HuH-7 (cell line): ENCODE data around the gene POPDC3.
"Not testable (repeated sequence)": the region's sequence is repeated elsewhere in the genome, so short reads cannot be mapped to it uniquely, and the experiment has no call there.

Experiments
- DNase-seq: peaks from one replicate; pipeline ENCODE4 v3.0.0; 2011; ENCODE audit warnings: low spot score

POPDC3 gene, protein sequence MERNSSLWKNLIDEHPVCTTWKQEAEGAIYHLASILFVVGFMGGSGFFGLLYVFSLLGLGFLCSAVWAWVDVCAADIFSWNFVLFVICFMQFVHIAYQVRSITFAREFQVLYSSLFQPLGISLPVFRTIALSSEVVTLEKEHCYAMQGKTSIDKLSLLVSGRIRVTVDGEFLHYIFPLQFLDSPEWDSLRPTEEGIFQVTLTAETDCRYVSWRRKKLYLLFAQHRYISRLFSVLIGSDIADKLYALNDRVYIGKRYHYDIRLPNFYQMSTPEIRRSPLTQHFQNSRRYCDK

DNA sequence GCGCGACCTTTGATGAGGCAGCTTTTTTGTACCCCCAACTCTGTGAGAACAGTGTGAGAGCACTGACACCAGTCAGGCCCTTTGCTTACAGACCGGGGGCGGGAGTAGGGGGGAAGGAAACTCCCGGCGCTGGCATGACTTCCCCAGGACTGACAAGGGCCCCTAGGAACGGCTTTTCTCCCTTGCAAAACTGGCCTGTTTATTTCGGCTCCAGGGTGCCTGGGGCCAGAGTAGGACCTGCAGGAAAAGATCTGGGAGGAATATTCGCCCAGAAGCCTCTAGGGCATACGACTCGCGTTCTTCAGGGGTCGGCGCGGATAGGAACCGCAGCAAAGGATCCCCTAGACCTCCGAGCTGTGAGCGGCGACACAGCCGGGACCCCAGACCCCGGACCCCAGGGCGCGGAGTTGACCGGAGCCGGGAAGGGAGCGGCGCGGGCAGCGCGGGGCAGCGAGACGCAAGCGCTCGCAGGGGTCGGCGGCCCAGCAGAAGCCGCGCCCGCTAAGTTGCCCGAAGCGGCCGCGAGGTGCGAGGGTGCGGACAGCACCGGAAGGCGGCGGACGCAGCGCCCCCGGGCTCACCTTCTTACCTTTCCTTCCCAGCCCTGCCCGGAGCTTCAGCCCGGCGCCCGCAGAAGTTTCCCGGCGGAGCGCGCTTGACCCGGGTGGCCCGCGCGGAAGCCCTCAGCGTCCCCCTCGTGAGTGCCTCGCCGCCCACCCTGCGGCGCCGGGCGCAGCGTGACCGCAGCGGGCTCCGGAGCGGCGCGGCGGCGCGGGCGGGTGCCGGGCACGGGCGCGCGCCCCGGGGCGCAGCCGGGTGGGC, at the start of gene POPDC3:
TSS of gene POPDC3 (minus strand) at position 771 of the 822 bp plus-strand sequence. CDS start 18,105 bp downstream, outside the sequence.
- DNase-seq = peak; percentile 76

DNA sequence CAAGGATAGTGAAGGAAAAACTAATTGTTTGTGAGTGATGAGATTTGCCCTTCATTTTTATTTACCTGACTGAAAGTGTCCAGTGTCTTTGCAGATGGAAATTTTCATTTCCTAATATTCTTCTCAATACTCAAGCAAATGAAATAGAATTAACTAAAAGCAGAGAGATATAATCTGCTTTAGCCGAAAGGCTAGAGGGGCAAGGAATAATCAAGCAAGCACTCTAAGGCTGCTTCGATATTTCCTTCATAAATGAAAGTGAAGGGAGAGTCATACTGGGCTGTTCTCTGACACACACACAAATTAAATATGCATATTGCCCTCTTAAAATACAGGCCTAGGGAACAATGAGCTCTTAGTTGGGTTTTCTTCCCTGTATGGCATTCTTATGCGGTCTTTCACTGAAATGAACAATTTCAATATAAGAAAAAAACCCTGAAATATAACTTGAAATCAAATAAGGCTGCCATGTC, 47.5 kb upstream of the POPDC3 start:
- DNase-seq = no peak

DNA sequence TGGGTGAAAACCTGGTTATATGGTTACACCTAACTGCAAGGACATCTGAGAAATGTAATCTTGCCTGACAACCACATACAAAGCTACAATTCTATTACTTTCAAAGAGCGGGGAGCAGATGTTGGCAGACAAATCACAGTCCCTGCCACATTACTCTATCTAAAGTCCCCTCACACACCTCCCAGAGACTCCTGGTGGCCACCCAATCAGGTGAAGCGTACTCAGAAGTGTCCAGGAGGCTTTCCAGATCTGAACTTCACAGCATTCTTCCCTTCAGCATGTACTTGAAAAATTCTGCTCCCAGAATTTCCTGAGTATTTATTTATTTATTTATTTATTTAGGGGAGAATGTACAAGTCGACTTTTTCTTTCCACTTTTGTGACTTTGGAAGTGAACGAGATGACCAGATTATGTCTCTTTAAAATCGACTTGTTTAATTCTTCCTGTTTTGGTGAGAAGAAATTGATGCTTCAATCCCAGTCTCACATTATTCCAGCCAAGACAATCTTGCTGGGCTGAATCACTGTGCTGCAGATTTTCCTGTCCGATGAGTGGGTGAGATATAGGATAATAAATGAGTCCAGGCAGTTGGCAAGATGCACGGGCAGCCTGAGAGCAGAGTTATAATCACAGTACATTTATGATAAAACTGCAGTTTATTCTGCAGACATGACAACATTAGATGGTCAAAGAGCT, 46.9 kb upstream of the POPDC3 start:
- DNase-seq = no peak

DNA sequence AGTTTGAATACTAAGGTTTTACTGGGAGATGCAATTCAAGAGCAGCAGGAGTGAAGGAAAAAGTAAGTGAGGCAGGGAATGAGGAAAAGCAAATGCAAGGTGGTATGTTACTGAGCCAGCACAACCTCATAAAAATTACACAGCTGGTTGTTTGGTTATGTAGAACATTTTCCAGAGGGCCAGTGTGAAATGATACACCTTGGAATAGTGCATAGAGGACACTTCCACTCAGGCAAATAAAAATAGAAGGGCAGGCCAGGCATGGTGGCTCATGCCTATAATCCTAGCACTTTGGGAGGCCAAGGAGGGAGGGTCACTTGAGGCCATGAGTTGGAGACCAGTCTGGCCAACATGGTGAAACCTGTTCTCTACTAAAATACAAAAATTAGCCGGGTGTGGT, 43.4 kb upstream of the POPDC3 start:
- DNase-seq = no peak

DNA sequence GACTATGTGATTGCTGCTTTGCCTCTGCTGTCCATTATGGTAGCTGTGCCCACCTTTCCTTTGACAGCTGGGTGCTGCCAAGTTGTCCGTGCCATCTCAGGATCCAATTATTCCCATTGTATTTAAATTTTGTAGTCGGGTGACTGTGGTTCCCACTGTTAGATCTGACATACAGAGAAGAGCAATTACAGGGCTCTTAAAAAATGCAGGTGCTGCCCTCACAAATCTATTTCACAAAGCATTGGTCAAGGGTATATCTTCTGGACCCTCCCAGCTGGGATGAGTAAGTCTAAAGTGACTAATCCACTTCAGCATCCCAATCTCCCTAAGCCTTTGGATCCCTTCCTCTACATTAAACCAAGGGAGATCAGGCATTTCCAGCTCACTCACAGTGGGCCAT, 41.4 kb upstream of the POPDC3 start:
- not testable (repeated sequence) for DNase-seq

DNA sequence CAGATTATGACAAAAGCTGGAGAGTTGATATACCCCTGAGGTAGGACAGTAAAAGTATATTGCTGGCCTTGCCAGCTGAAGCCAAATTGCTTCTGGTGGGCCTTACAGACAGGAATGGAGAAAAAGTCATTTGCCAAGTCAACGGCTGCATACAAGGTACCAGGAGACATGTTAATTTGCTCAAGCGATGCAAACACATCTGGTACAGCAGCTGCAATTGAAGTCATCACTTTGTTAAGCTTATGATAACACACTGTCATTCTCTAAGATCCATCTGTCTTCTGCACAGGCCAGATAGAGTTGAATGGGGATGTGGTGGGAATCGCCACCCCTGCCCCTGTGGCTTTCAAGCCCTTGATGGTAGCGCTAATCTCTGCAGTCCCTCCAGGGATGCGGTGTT, 40.4 kb upstream of the POPDC3 start:
- no peak for DNase-seq

DNA sequence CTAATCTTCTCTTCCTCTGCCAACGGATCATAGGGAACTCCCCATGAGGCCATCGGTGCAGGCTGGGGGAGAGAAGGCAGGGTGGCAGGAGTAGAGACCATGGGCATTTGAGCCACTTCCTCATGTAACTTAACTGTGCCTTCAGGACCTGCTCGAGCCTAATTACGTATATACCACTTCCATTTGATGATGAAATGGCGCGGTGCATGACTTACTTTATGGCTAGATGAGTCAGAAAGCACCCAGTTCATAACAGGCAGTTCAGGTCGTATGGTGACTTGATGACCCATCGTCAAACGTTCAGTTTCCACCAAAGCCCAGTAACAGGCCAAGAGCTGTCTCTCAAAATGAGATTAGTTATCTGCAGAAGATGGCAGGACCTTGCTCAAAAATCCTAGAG, 39.4 kb upstream of the POPDC3 start:
- not testable (repeated sequence) for DNase-seq

DNA sequence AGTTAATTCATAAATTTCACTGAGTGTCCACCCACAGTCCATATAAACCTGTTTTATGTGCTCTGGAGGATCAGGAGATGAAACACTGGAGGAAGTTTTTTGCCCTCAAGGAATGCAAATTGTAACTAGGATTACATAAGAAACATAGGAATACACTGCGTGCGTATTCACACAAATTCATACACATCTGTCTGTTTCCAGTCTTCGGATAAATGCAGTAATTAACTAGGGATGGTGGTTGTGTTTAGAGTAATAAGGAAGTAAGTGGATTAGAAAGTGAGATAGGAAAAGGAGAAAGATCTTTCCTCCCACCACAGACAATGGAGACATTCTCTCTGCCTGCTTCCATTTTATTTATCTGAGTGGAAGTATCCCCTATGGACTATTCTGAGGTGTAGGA, 35.7 kb upstream of the POPDC3 start:
- DNase-seq = no peak

DNA sequence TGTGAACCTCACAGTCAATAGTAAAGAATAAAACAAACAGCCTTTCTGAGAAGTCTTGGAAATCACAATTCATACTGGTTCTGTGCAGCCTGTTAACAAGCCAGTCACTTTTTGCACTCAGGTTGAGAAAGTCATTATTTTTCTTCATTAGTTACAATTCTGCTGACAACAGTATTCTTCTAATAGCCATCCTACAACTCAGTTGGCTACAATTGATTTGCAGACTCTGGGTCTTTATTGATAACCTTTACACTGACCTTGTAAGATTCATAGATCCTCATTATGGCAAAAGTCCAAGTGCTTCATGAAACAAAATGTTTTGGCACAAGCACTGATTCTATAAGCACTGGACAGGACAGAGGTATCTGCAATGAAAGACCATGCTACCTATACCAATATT, 34.9 kb upstream of the POPDC3 start:
- no peak for DNase-seq

DNA sequence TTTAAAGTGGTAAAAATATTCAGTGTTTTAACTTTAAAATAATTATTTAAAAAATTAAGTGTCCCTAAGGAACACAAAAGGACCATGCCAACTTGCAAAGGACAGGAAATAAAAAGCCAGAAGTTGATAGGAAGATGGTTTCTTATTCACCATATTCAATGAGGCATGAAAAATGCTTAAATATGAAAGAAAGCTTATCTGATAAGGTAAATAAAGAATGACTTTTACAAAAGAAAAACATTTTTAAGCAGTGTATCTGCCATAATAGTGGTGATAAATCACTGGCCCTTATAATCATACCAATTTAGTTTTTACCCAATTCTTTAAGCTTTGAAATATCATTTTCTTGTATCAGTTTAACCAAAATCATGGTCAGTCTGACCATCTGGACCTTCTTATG, 33.5 kb upstream of the POPDC3 start:
- DNase-seq = no peak

DNA sequence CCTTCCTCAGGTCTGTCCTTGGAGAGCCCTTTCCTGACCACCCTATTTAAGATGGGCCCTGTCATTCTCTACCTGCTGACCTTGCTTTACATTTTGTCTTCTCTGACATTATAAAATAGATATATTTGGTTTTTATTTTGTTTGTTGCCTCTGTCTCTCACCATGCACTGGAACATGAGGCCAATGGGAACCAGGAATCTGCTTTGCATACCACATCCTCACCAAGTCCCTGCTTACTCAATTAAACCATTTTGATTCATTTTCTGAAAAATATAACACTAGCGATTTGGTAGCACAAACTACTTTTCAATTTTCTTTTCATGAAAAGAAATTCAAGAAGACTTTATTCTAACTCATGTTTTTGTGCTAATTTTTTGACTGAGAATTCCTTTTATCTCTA, 32.8 kb upstream of the POPDC3 start:
- no peak for DNase-seq

DNA sequence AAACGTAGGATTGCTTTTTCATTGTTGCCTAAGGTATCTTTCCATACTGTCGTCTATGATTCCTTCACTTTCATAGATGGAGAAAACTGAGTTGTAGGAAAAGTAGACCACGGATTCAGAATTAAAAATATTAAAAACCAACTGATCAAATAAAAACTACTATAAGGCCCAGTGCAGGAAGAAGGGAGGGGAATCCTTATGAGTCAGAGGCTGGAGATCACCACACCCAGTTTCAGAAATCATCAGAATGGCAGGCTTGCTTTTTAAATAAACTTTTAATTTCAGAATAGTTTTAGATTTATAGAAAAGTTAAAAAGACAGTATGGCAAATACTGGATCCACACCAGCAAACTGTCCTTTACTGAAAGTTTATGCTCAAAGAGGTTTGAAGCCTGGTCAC, 32.0 kb upstream of the POPDC3 start:
- DNase-seq = no peak

DNA sequence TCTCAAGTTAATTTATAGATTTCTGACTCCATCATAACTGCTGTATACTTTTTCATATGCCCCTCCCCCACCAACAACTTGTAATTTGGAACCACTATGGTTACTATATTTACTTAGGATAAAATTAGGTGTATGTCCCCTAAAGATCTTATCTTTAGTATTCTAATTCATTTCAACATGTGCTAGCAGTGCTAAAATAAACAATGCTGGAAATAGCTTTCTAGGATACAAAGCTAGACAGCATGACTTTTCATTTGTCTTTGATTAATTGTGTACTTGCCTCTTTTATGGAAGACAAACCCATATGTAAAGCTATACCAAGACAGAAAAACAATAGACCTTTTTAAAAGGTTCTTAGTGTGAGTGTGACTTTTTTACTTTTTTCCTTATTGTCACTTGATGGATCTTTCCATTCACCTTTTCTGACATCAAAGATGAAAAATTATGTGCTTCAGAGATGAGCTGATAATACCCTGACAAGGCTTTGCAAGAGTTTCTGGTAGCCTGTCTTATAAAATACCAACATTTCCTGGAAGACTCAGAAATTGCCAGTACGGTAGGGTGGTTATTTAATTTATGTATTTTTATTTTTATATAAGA, 31.2 kb upstream of the POPDC3 start:
- DNase-seq = no peak

DNA sequence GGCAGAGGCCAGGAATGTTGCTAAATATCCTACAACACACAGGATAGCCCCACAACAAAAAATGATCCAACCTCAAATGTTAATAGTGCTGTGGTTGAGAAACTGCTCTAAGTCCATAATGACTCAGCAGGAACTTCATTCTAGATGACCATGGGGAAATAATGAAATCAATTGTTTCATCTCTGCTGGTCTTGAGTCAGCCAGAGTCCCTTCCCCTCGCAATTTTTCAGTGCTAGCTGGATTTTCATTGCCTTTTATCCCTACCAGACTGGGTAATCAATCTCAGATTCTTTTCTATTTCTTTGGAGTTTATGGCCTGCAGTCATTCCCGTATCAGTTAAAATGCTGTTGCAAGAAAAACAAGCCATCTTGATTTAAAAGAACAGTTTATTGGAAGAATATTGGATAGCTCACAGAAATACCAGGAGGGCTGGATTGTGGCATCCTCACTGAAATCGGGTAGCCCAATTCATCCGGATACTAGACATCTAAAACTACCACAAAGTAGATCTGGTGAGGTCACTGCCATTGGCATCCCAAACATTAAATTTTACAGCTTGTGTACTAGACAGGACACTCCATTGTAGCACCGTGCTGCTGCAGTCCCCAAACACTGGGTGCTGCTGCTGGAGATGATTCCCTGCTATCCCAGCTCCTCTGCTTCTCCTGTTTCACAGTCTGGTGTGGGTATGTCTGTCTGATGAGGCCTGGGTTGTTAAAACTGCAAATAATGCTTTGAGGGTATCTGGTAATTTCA, 30.3 kb upstream of the POPDC3 start:
- peak; percentile 17 for DNase-seq

DNA sequence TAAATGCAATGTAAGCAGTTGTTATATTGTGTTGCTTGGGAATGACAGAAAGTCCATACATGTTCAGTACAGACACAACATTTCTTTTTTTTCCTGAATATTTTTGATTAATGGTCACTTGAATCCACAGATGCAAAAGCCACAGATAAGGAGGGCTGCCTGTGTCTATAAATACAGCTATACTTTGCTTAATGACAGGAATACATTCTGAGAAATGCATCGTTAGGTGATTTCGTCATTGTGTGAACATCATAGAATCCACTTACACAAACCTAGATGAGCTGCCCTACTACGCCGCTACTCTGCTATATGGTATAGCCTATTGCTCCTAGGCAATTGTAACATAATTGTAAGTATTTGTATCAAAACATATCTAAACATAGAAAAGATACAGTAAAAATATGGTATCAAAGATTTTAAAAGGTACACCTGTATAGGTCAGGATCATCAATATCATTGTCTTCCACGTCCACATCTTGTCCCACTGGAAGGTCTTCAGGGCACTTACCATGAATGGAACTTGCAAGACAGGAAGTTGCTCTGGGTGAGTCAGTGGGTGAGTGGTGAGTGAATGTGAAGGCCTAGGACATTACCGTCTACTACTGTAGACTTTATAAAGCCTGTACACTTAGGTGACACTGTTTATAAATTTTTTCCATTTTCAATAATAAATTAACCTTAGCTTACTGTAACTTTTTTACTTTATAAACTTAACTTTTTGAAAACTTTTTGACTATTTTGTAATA, 27.9 kb upstream of the POPDC3 start:
- DNase-seq = no peak

DNA sequence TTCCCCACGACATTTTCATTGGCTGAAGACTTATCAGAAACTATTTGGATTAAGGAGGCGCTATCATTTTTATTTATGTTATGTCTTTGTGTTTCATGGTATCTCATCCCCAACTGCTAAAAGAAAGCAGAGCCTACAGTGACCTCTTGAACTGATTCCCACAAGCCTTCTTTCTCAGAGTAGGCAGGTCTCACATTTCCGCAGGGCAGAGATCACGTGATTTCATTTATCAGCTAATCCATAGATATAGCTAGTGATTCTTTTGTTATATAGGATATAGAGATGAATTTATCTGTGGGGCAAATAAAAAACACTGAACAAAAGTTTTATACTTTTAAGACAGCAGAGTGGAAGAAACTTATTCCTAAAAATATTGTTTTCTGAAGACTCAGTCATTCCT, 25.0 kb upstream of the POPDC3 start:
- no peak for DNase-seq

DNA sequence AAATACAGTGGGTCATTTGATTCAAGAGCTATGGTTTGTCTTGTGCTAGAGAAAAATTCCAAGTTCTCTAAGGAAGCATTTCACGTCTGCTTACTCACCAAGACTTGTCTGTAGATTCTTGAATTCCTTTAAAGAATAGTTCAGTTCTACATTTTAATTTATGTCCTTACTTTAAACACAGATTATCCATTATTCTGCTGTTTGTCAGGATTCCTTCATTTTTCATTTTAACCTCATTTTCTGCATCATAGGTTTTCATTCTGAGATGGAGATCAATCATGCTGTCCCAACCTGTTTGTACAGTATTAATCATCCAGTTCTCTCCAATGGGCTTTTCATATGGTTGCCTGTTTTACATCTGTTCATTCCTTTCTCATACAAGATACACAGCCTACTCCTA, 24.5 kb upstream of the POPDC3 start:
- no peak for DNase-seq

DNA sequence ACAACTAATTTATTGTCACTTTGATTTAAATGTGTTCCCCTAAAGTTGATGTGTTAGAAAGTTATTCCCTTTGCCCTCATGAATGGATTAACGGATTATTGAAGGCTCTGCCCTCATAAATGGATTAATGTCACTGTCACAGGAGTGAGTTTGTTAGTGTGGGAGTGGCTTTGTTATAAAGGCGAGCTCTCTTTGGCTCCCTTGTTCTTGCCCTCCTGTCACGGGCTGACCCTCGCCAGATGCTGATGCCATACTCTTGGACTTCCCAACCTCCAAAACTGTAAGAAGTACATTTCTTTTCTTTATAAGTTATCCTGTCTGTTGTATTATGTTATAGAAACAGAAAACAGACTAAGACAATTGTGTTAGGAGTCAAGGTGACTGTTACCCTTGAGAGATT, 22.7 kb upstream of the POPDC3 start:
- DNase-seq = no peak

DNA sequence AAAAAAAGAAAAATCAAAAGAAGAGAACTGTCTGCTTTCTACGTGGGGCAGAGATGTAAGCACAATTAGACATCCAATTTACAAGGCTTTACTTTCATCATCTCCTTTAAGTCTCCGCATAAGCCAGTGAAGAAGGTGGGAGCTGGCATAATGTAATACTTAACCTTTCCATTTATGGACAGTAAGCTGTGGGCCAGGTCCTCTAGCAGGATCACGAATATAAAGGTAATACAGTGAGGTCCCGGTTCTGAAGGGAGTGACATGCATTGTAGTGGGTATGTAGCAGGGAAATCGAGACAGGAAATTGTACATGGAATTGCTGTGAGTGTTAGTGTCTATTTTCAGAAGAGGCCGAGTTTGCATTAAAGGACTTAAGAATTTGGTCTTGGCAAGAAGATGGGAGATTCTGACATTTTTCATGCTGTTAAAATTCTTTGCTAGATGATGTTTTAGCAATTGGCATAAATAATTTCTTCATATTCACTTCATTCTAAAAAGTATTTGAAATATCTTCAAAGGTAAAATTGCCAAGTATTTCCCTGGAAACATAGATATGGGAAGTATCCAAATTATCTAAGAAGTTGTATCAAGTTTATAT, 20.4 kb upstream of the POPDC3 start:
- DNase-seq = no peak

DNA sequence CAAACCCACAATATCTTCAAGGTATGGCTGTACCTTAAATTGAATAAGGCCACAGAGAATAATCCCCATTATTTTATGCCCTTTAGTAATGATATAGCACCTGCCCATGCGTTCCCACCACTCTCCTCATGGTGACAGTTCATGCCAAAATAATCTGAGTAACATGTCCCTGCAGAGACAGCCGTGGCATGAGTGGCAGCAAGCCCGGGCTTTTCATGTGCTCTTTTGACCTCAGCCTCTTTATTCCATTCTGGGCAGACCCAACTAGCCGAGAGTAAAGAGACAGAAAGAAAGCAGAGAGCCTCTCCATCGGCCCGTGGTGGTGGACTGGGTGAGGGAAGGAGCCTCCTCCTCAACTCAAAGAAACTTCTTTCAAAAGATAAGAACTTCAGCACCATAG, 19.9 kb upstream of the POPDC3 start:
- no peak for DNase-seq

DNA sequence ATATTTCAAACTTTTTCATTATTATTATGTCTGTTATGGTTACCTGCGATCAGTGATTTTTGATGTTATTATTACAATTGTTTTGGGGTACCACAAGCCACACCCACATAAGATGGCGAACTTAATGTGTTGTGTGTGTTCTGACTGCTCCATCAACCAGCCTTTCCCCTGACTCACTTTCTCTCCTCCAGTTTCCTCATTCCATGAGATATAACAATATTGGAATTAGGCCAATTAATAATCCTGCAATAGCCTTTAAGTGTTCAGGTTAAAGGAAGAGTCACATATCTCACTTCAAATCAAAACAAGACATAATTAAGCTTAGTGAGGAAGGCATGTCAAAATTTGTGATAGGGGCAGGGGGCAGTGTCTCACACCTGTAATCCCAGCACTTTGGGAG, 16.3 kb upstream of the POPDC3 start:
- no peak for DNase-seq
